Esophagus squamous epithelium (tissue), 4 donors: ENCODE measurements around the gene P3H2.

Source experiments
- POLR2A ChIP-seq, 4 donors: fragments of 450-650 bp; IDR thresholded peaks; one replicate each; pipeline ENCODE4 v1.6.1; 2017; ENCODE audit warnings: antibody characterized with exemption in 4 of 4, mild to moderate bottlenecking in 4 of 4, moderate library complexity in 3 of 4
- TF ChIP-seq, protein P1 (sequence below), 6 experiments: fragments of 450-650 bp in 4 of 6; fragments of 200-600 bp in 2 of 6; sonication (generic) in 2 of 6; IDR thresholded peaks; one replicate each; pipeline ENCODE4 v1.5.1; 2016 to 2019; ENCODE audit warnings: antibody characterized with exemption in 6 of 6, mild to moderate bottlenecking in 4 of 6, moderate library complexity in 4 of 6

DNA sequence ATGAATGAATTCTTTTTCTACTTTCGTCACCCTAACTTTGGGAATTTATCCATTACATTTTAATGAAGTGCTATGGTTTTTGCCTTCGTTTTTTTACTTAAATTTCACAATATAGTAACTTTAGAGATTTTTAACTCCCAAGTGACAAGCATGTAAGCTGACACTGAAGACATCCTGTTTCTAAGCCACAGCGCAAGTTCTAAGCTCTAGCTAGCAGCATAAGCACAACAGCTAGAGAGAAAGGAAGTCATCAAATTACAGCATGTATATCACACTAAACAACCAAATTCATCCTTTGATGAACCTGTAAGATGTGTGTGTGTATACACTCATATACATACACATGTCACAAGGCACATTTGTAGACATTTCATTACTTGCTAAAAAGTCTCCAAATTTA lies 119.3 kb downstream of the P3H2 start:
- TF ChIP-seq, protein P1, sequence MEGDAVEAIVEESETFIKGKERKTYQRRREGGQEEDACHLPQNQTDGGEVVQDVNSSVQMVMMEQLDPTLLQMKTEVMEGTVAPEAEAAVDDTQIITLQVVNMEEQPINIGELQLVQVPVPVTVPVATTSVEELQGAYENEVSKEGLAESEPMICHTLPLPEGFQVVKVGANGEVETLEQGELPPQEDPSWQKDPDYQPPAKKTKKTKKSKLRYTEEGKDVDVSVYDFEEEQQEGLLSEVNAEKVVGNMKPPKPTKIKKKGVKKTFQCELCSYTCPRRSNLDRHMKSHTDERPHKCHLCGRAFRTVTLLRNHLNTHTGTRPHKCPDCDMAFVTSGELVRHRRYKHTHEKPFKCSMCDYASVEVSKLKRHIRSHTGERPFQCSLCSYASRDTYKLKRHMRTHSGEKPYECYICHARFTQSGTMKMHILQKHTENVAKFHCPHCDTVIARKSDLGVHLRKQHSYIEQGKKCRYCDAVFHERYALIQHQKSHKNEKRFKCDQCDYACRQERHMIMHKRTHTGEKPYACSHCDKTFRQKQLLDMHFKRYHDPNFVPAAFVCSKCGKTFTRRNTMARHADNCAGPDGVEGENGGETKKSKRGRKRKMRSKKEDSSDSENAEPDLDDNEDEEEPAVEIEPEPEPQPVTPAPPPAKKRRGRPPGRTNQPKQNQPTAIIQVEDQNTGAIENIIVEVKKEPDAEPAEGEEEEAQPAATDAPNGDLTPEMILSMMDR (IDR thresholded peaks at IDR 0.05): no peak
- TF ChIP-seq POLR2A (IDR thresholded peaks at IDR 0.05): no peak
